Immature natural killer cell (primary cell): ENCODE results near the gene SCAF4. TPM values are rescaled to one million over a fixed set of nuclear protein-coding genes. Genes with fewer than 3 reads are reported as not detected.
A peak's percentile ranks its signal among the peaks of the same experiment; 100 is the strongest.

Experiments used
- DNase-seq, 3 donors: peaks; one replicate each; pipeline ENCODE4 v3.0.0; 2022; ENCODE audit warnings: mixed read lengths in 1 of 3
- H3K27ac Mint-ChIP-seq, 6 donors: one replicate each; pipeline ENCODE4 v1.8.0; 2020; ENCODE audit warnings: mixed read lengths in 6 of 6, mild to moderate bottlenecking in 5 of 6, inconsistent platforms in 4 of 6, moderate library complexity in 3 of 6
- H3K27me3 Mint-ChIP-seq, 3 donors: one replicate each; pipeline ENCODE4 v1.8.0; 2020 to 2021; ENCODE audit warnings: low read depth in 3 of 3, mild to moderate bottlenecking in 3 of 3, mixed read lengths in 3 of 3, moderate library complexity in 3 of 3, inconsistent platforms in 1 of 3
- H3K36me3 Mint-ChIP-seq, 3 donors: one replicate each; pipeline ENCODE4 v1.8.0; 2020; ENCODE audit warnings: mixed read lengths in 3 of 3, inconsistent platforms in 2 of 3, mild to moderate bottlenecking in 2 of 3
- H3K4me1 Mint-ChIP-seq, 2 donors: one replicate each; pipeline ENCODE4 v1.8.0; 2020; ENCODE audit warnings: inconsistent platforms in 2 of 2, mild to moderate bottlenecking in 2 of 2, mixed read lengths in 2 of 2, moderate library complexity in 1 of 2
- H3K4me3 Mint-ChIP-seq, 5 donors: one replicate each; pipeline ENCODE4 v1.8.0; 2020; ENCODE audit warnings: mild to moderate bottlenecking in 5 of 5, mixed read lengths in 5 of 5, inconsistent platforms in 3 of 5, moderate library complexity in 3 of 5
- H3K9me3 Mint-ChIP-seq, 6 donors: one replicate each; pipeline ENCODE4 v1.8.0; 2020; ENCODE audit warnings: mild to moderate bottlenecking in 6 of 6, mixed read lengths in 6 of 6, inconsistent platforms in 4 of 6, moderate library complexity in 3 of 6
- polyA plus RNA-seq, 3 donors: library from polyadenylated mRNA; unstranded; fragments of 300-500 nt; fragmentation: Illumina TruSeq; gene quantifications; one replicate each; pipeline ENCODE4 v1.2.3, GENCODE V29; 2021

SCAF4 gene
- polyA plus RNA-seq, 3 donors from 2014 or later = 9.3 to 33.3 (median 10.7) TPM

- peak in 1 of 3 donors; percentile 5 for DNase-seq
- Mint-ChIP-seq H3K36me3 (no peaks in the 10 kb centered on the region), H3K27me3 (peaks cover 0 to 9% (median 3%) of the 10 kb centered on the region in 3 donors), H3K4me3 (peak overlapping the region in 3 of 5 donors; percentile 86 to 90 (median 87)), H3K9me3 (no peaks in the 10 kb centered on the region), H3K27ac (peak overlapping the region; percentile 63 to 90 (median 82)), H3K4me1 (peaks cover 0 to 17% of the 10 kb centered on the region in 2 donors)
These were observed 1.2 kb downstream of the SCAF4 start for GRCh38 chr21:31730712-31731055.

DNA sequence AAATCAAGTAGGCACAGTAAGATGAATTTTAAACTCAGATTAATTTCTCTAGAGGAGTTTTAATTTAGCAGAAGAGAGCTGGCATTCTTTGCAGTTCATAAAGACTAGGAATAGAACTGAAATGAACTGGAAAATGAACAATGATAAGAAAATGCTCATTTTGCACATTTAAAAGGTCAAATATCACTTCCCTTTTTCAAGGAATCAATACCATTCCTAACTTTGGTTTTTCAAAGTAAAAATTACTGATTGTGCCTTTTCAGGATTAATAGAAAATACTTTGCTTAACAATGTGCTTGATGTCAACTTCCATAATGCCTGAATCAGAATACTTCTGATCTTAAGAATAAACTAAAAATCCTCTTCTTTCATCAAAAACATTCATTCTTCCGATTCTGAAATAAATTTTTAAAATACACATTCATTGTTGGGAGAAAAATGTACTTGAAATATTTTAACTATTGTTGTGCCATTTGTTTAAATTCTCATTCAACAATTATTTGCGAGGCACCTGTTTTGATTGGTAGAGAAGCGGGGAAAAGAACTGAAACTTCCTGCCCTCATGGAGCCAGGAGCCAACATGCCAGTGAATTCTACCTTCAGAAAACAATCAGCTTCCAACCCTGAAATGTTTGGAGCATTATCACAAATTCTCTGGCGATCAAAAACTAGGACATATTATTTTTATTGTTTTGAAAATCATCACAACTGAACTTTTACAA lies 2.1 kb downstream of the SCAF4 start:
- H3K4me1 Mint-ChIP-seq = peaks cover 8 to 25% of the 10 kb centered on the region in 2 donors
- DNase-seq = no peak
- H3K4me3 Mint-ChIP-seq = peak overlapping the region in 3 of 5 donors; percentile 86 to 90 (median 87)
- H3K27ac Mint-ChIP-seq = peak overlapping the region in 1 of 6 donors; percentile 65
- H3K9me3 Mint-ChIP-seq = no peaks in the 10 kb centered on the region
- H3K36me3 Mint-ChIP-seq = no peaks in the 10 kb centered on the region
- peaks cover 0 to 9% (median 3%) of the 10 kb centered on the region in 3 donors for H3K27me3 Mint-ChIP-seq

- Mint-ChIP-seq H3K4me3 (no peak overlapping the region), H3K4me1 (peaks cover 16 to 33% of the 10 kb centered on the region in 2 donors), H3K36me3 (no peaks in the 10 kb centered on the region), H3K27me3 (peaks cover 0 to 9% (median 3%) of the 10 kb centered on the region in 3 donors), H3K9me3 (no peaks in the 10 kb centered on the region), H3K27ac (no peak overlapping the region)
- no peak for DNase-seq
These were observed 3.0 kb downstream of the SCAF4 start for GRCh38 chr21:31728952-31729351.

DNA sequence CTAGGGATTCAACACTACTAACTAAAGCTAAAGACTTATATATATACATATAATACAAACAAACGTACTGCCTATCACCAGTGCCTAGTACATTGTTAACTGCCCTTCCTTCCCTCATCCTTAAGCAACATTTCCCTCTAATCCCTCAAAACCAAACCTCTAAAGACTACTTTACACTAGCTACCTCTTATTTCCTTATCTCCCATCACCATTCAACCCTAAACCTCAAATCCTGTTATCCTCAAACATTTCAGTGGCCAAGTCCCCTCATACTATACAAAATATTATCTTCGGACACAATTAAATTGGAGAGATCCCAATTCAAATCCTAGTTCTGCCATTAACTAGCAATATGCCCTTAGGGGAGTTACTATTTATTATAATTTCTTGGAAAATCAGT lies 3.7 kb downstream of the SCAF4 start:
- H3K4me3 Mint-ChIP-seq = no peak overlapping the region
- no peak overlapping the region for H3K27ac Mint-ChIP-seq
- H3K9me3 Mint-ChIP-seq = no peaks in the 10 kb centered on the region
- DNase-seq = no peak
- H3K36me3 Mint-ChIP-seq = no peaks in the 10 kb centered on the region
- H3K27me3 Mint-ChIP-seq = peaks cover 0 to 9% (median 3%) of the 10 kb centered on the region in 3 donors
- H3K4me1 Mint-ChIP-seq = peaks cover 24 to 39% of the 10 kb centered on the region in 2 donors

GRCh38 chr21:31727181-31727580 lies 4.7 kb downstream of the SCAF4 start:
- DNase-seq = no peak
- Mint-ChIP-seq H3K36me3 (no peaks in the 10 kb centered on the region), H3K4me3 (no peak overlapping the region), H3K4me1 (peaks cover 29 to 44% of the 10 kb centered on the region in 2 donors), H3K9me3 (no peaks in the 10 kb centered on the region), H3K27ac (no peak overlapping the region), H3K27me3 (peaks cover 0 to 6% (median 3%) of the 10 kb centered on the region in 3 donors)

- Mint-ChIP-seq H3K4me3 (no peak overlapping the region), H3K27me3 (peaks cover 0 to 6% (median 3%) of the 10 kb centered on the region in 3 donors), H3K4me1 (peaks cover 37 to 51% of the 10 kb centered on the region in 2 donors), H3K27ac (no peak overlapping the region), H3K9me3 (no peaks in the 10 kb centered on the region), H3K36me3 (no peaks in the 10 kb centered on the region)
- DNase-seq = no peak
These were observed 5.5 kb downstream of the SCAF4 start for GRCh38 chr21:31726407-31726806.

GRCh38 chr21:31725202-31725839 lies 6.6 kb downstream of the SCAF4 start:
- Mint-ChIP-seq H3K27me3 (peaks cover 0 to 2% (median 0%) of the 10 kb centered on the region in 3 donors), H3K36me3 (no peaks in the 10 kb centered on the region), H3K9me3 (no peaks in the 10 kb centered on the region), H3K27ac (peak overlapping the region in 1 of 6 donors; percentile 7), H3K4me3 (peak overlapping the region in 3 of 5 donors; percentile 6 to 18 (median 8)), H3K4me1 (peaks cover 48 to 57% of the 10 kb centered on the region in 2 donors)
- DNase-seq = no peak

GRCh38 chr21:31724552-31724951 lies 7.4 kb downstream of the SCAF4 start:
- Mint-ChIP-seq H3K9me3 (no peaks in the 10 kb centered on the region), H3K27ac (peak overlapping the region in 1 of 6 donors; percentile 15), H3K4me1 (peaks cover 55 to 57% of the 10 kb centered on the region in 2 donors), H3K4me3 (peak overlapping the region in 2 of 5 donors; percentile 11 to 14), H3K36me3 (no peaks in the 10 kb centered on the region), H3K27me3 (peaks cover 0 to 2% (median 0%) of the 10 kb centered on the region in 3 donors)
- DNase-seq = no peak

GRCh38 chr21:31721381-31721780 lies 10.5 kb downstream of the SCAF4 start:
- Mint-ChIP-seq H3K9me3 (no peaks in the 10 kb centered on the region), H3K36me3 (no peaks in the 10 kb centered on the region), H3K27me3 (peaks cover 0 to 2% (median 0%) of the 10 kb centered on the region in 3 donors), H3K4me1 (peaks cover 68 to 87% of the 10 kb centered on the region in 2 donors), H3K27ac (peak overlapping the region in 1 of 6 donors; percentile 23), H3K4me3 (peak overlapping the region in 3 of 5 donors; percentile 23 to 57 (median 27))
- no peak for DNase-seq

- H3K4me1 Mint-ChIP-seq = peaks cover 74 to 93% of the 10 kb centered on the region in 2 donors
These were observed 11.2 kb downstream of the SCAF4 start for GRCh38 chr21:31720739-31721138.

GRCh38 chr21:31720330-31720729 lies 11.6 kb downstream of the SCAF4 start:
- peak overlapping the region in 1 of 6 donors; percentile 6 for H3K27ac Mint-ChIP-seq
- DNase-seq = no peak

More at GRCh38 chr21:31720739-31721138, 11.2 kb downstream of the SCAF4 start:
- Mint-ChIP-seq H3K36me3 (no peaks in the 10 kb centered on the region), H3K9me3 (no peaks in the 10 kb centered on the region), H3K4me3 (peak overlapping the region in 1 of 5 donors; percentile 15), H3K27me3 (peaks cover 0 to 2% (median 0%) of the 10 kb centered on the region in 3 donors), H3K27ac (peak overlapping the region in 1 of 6 donors; percentile 6)
- DNase-seq = no peak

GRCh38 chr21:31716106-31716505 lies 15.8 kb downstream of the SCAF4 start:
- no peak overlapping the region for H3K27ac Mint-ChIP-seq
- peaks cover 77 to 97% of the 10 kb centered on the region in 2 donors for H3K4me1 Mint-ChIP-seq
- H3K27me3 Mint-ChIP-seq = peaks cover 2% of the 10 kb centered on the region in 3 donors
- no peak overlapping the region for H3K4me3 Mint-ChIP-seq
- no peak for DNase-seq
- no peaks in the 10 kb centered on the region for H3K36me3 Mint-ChIP-seq
- no peaks in the 10 kb centered on the region for H3K9me3 Mint-ChIP-seq

More at GRCh38 chr21:31720330-31720729, 11.6 kb downstream of the SCAF4 start:
- peaks cover 75 to 95% of the 10 kb centered on the region in 2 donors for H3K4me1 Mint-ChIP-seq
- H3K27me3 Mint-ChIP-seq = peaks cover 0 to 2% (median 0%) of the 10 kb centered on the region in 3 donors
- H3K4me3 Mint-ChIP-seq = no peak overlapping the region
- H3K36me3 Mint-ChIP-seq = no peaks in the 10 kb centered on the region
- no peaks in the 10 kb centered on the region for H3K9me3 Mint-ChIP-seq

- H3K36me3 Mint-ChIP-seq = no peaks in the 10 kb centered on the region
- peaks cover 0 to 2% (median 2%) of the 10 kb centered on the region in 3 donors for H3K27me3 Mint-ChIP-seq
- H3K27ac Mint-ChIP-seq = peak overlapping the region in 1 of 6 donors; percentile 12
- DNase-seq = no peak
- H3K4me3 Mint-ChIP-seq = peak overlapping the region in 1 of 5 donors; percentile 18
- no peaks in the 10 kb centered on the region for H3K9me3 Mint-ChIP-seq
- H3K4me1 Mint-ChIP-seq = peaks cover 77 to 97% of the 10 kb centered on the region in 2 donors
These were observed 17.1 kb downstream of the SCAF4 start for GRCh38 chr21:31714741-31715365.
